Measurements from ENCODE around the gene BEND6. TPM values are rescaled to one million over a fixed set of nuclear protein-coding genes. Genes with fewer than 3 reads are reported as not detected.

Gene BEND6
- polyA plus RNA-seq, 1 donor from 2014 or later = 8.6 TPM

- H3K4me2 ChIP-seq (ENCODE audit: low read length) = no peak overlapping the region
- H3F3A ChIP-seq (ENCODE audit: insufficient read depth, low read length, poor library complexity, severe bottlenecking) = no peaks in the 10 kb centered on the region
- H3K9ac ChIP-seq (ENCODE audit: low read length) = no peak overlapping the region
- H3K9me3 ChIP-seq (ENCODE audit: low read length) = no peaks in the 10 kb centered on the region
- H3K36me3 ChIP-seq (ENCODE audit: insufficient read depth, low read length) = no peaks in the 10 kb centered on the region
- H3K79me2 ChIP-seq (replicated peaks; ENCODE audit: insufficient read depth, low read length) = no peaks in the 10 kb centered on the region
- H3K27me3 ChIP-seq (ENCODE audit: insufficient read depth, low read depth, low read length) = no peaks in the 10 kb centered on the region
- no peaks in the 10 kb centered on the region for H4K20me1 ChIP-seq (ENCODE audit: insufficient read depth)
- H3K27ac ChIP-seq (ENCODE audit: low read length) = no peak overlapping the region
- H2AFZ ChIP-seq (ENCODE audit: low read depth, low read length) = no peak overlapping the region
- H3K4me3 ChIP-seq (ENCODE audit: low read length) = no peak overlapping the region
- no peaks in the 10 kb centered on the region for H3K9me2 ChIP-seq (ENCODE audit: insufficient read depth, low read length)
- no peak for TF ChIP-seq SMC3 (conservative IDR thresholded peaks at IDR 0.05; ENCODE audit: poor library complexity)
- no peak for TF ChIP-seq TAF1 (IDR thresholded peaks at IDR 0.05; ENCODE audit: low read depth)
- TF ChIP-seq EP300 (conservative IDR thresholded peaks at IDR 0.05; ENCODE audit: poor library complexity, severe bottlenecking) = no peak
- no peak for TF ChIP-seq EZH2 (IDR thresholded peaks at IDR 0.05; ENCODE audit: borderline replicate concordance, insufficient read depth, low read length, poor library complexity, severe bottlenecking)
- TF ChIP-seq, protein P1, sequence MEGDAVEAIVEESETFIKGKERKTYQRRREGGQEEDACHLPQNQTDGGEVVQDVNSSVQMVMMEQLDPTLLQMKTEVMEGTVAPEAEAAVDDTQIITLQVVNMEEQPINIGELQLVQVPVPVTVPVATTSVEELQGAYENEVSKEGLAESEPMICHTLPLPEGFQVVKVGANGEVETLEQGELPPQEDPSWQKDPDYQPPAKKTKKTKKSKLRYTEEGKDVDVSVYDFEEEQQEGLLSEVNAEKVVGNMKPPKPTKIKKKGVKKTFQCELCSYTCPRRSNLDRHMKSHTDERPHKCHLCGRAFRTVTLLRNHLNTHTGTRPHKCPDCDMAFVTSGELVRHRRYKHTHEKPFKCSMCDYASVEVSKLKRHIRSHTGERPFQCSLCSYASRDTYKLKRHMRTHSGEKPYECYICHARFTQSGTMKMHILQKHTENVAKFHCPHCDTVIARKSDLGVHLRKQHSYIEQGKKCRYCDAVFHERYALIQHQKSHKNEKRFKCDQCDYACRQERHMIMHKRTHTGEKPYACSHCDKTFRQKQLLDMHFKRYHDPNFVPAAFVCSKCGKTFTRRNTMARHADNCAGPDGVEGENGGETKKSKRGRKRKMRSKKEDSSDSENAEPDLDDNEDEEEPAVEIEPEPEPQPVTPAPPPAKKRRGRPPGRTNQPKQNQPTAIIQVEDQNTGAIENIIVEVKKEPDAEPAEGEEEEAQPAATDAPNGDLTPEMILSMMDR (IDR thresholded peaks at IDR 0.05; ENCODE audit: poor library complexity, severe bottlenecking) = no peak
- no peak for TF ChIP-seq REST (IDR thresholded peaks at IDR 0.05; ENCODE audit: borderline replicate concordance)
- no peak for TF ChIP-seq POLR2AphosphoS5 (IDR thresholded peaks at IDR 0.05)
Observed at GRCh38 chr6:56992036-56992435, 37.1 kb downstream of the BEND6 start.

GRCh38 chr6:56992703-56993102, 37.8 kb downstream of the BEND6 start:
- Histone ChIP-seq H3K36me3 (ENCODE audit: insufficient read depth, low read length) (no peaks in the 10 kb centered on the region), H3F3A (ENCODE audit: insufficient read depth, low read length, poor library complexity, severe bottlenecking) (no peaks in the 10 kb centered on the region), H3K9ac (ENCODE audit: low read length) (no peak overlapping the region), H3K9me3 (ENCODE audit: low read length) (no peaks in the 10 kb centered on the region), H3K79me2 (replicated peaks; ENCODE audit: insufficient read depth, low read length) (no peaks in the 10 kb centered on the region), H3K27me3 (ENCODE audit: insufficient read depth, low read depth, low read length) (no peaks in the 10 kb centered on the region), H3K4me2 (ENCODE audit: low read length) (no peak overlapping the region), H3K4me3 (ENCODE audit: low read length) (no peak overlapping the region), H3K27ac (ENCODE audit: low read length) (no peak overlapping the region), H3K9me2 (ENCODE audit: insufficient read depth, low read length) (no peaks in the 10 kb centered on the region), H2AFZ (ENCODE audit: low read depth, low read length) (no peak overlapping the region), H4K20me1 (ENCODE audit: insufficient read depth) (no peaks in the 10 kb centered on the region)
- no peak for TF ChIP-seq RAD21 (conservative IDR thresholded peaks at IDR 0.05)
- no peak for TF ChIP-seq EZH2 (IDR thresholded peaks at IDR 0.05; ENCODE audit: borderline replicate concordance, insufficient read depth, low read length, poor library complexity, severe bottlenecking)
- no peak for TF ChIP-seq REST (IDR thresholded peaks at IDR 0.05; ENCODE audit: borderline replicate concordance)

Measured in neural cell (in vitro differentiated cells).